Natural killer cell (primary cell): ENCODE results near the gene INAFM2. TPM values are rescaled to one million over a fixed set of nuclear protein-coding genes. Genes with fewer than 3 reads are reported as not detected.

Experiments used
- ATAC-seq, 3 donors: fragments of 150-1000 bp in 2 of 3; fragments of 200-7000 bp in 1 of 3; cut with Tn5 transposase; 1 replicate in 1 of 3; 2 replicates in 2 of 3; pipeline ENCODE4 v1.10.0; 2021; ENCODE audit warnings: mild to moderate bottlenecking in 2 of 3, moderate library complexity in 2 of 3
- DNase-seq, 2 donors: peaks; one replicate each; pipeline versions ENCODE4 v3.0.0 to v3.0.0-alpha.2; 2013 to 2021; ENCODE audit warnings: mixed read lengths in 1 of 2
- H3K27ac ChIP-seq: one replicate; pipeline ENCODE4 v1.5.1; 2013; ENCODE audit warnings: mild to moderate bottlenecking, low read length
- H3K27me3 ChIP-seq: one replicate; pipeline ENCODE4 v1.6.1; 2013; ENCODE audit warnings: low read length; ENCODE audit not compliant: control insufficient read depth, insufficient read depth
- H3K36me3 ChIP-seq: one replicate; pipeline ENCODE4 v1.6.1; 2013; ENCODE audit warnings: low read length; ENCODE audit not compliant: control insufficient read depth, insufficient read depth
- H3K4me1 ChIP-seq: one replicate; pipeline ENCODE4 v1.6.1; 2013; ENCODE audit warnings: low read length; ENCODE audit not compliant: control insufficient read depth, insufficient read depth
- H3K4me3 ChIP-seq: one replicate; pipeline ENCODE4 v1.5.1; 2013; ENCODE audit warnings: low read length
- H3K9me3 ChIP-seq: one replicate; pipeline ENCODE4 v1.6.1; 2013; ENCODE audit warnings: low read length; ENCODE audit not compliant: control insufficient read depth, insufficient read depth
- H3K27ac Mint-ChIP-seq, 2 donors: one replicate each; pipeline ENCODE4 v1.8.0; 2022; ENCODE audit warnings: mild to moderate bottlenecking in 2 of 2, mixed read lengths in 2 of 2, moderate library complexity in 1 of 2
- H3K27me3 Mint-ChIP-seq, 2 donors: one replicate each; pipeline ENCODE4 v1.8.0; 2022; ENCODE audit warnings: low read depth in 2 of 2, mixed read lengths in 2 of 2
- H3K36me3 Mint-ChIP-seq: one replicate; pipeline ENCODE4 v1.8.0; 2022; ENCODE audit warnings: mixed read lengths
- H3K4me1 Mint-ChIP-seq, 2 donors: one replicate each; pipeline ENCODE4 v1.8.0; 2022; ENCODE audit warnings: mixed read lengths in 2 of 2
- H3K4me3 Mint-ChIP-seq: one replicate; pipeline ENCODE4 v1.8.0; 2022; ENCODE audit warnings: mild to moderate bottlenecking, moderate library complexity, mixed read lengths
- H3K9me3 Mint-ChIP-seq, 2 donors: one replicate each; pipeline ENCODE4 v1.8.0; 2022; ENCODE audit warnings: mixed read lengths in 2 of 2
- CTCF ChIP-seq: fragments of 200-600 bp; IDR thresholded peaks from one replicate; pipeline ENCODE4 v1.8.0; 2022; ENCODE audit warnings: antibody characterized with exemption
- WGBS: methylation state at CpG from one replicate; pipeline ENCODE4 v1.1.7; 2013; ENCODE audit warnings: missing lambda C conversion rate; ENCODE audit not compliant: insufficient coverage; 5-methylcytosine and 5-hydroxymethylcytosine counted together
- intact Hi-C: fragments of 100-400 bp; cut with micrococcal nuclease; formaldehyde crosslinking; loops from one replicate; pipeline ENCODE4 v1.14.2; 2022
- total RNA-seq, 4 donors: library from RNA; stranded (reverse); fragments of 120-200 nt in 1 of 4; gene quantifications; one replicate each; pipeline versions ENCODE4 v1.2.3 to v1.2.4, GENCODE V29; 2013 to 2022

INAFM2 gene
- total RNA-seq, 3 donors from 2014 or later (not counting 1 experiment from before 2014, with no cell fraction given): 14.0 to 21.7 (median 15.1) TPM

- peaks cover 11 to 29% of the 10 kb centered on the region in 2 donors for H3K27me3 Mint-ChIP-seq
- peak; percentile 73 to 82 for DNase-seq
- no peaks in the 10 kb centered on the region for H3K36me3 ChIP-seq
- H3K4me3 Mint-ChIP-seq: no peak overlapping the region
- H3K4me1 Mint-ChIP-seq: peaks cover 0 to 13% of the 10 kb centered on the region in 2 donors
- peaks cover 19% of the 10 kb centered on the region for H3K27me3 ChIP-seq
- no peak overlapping the region for H3K27ac Mint-ChIP-seq
- no peak overlapping the region for H3K27ac ChIP-seq
- no peak overlapping the region for H3K4me3 ChIP-seq
- intact Hi-C loops: loop anchor here (1.0 to 5.0 kb wide), 4 partner anchors 31 to 492 kb away; no protein-coding TSS in a partner anchor
- peak; percentile 49 to 53 (median 52) for ATAC-seq
- no peaks in the 10 kb centered on the region for H3K9me3 Mint-ChIP-seq
- peak; percentile 100 for TF ChIP-seq CTCF
- H3K36me3 Mint-ChIP-seq: no peaks in the 10 kb centered on the region
- peaks cover 40% of the 10 kb centered on the region for H3K4me1 ChIP-seq
- 47% methylated on average over 40 of the region's 40 CpGs for WGBS
- H3K9me3 ChIP-seq: no peaks in the 10 kb centered on the region
Observed at GRCh38 chr15:40279437-40280141, 43.9 kb upstream of the INAFM2 start.

GRCh38 chr15:40280260-40281056 is 43.0 kb upstream of the INAFM2 start:
- H3K4me1 ChIP-seq: peaks cover 38% of the 10 kb centered on the region
- no peak for DNase-seq
- no peaks in the 10 kb centered on the region for H3K9me3 Mint-ChIP-seq
- WGBS: 94% methylated on average over 29 of the region's 30 CpGs
- H3K4me3 Mint-ChIP-seq: peak overlapping the region; percentile 75
- no peak overlapping the region for H3K27ac ChIP-seq
- no peak overlapping the region for H3K27ac Mint-ChIP-seq
- H3K27me3 ChIP-seq: peaks cover 19% of the 10 kb centered on the region
- peaks cover 11 to 29% of the 10 kb centered on the region in 2 donors for H3K27me3 Mint-ChIP-seq
- no peaks in the 10 kb centered on the region for H3K36me3 ChIP-seq
- no peak for ATAC-seq
- intact Hi-C loops: no loop called here
- H3K9me3 ChIP-seq: no peaks in the 10 kb centered on the region
- H3K36me3 Mint-ChIP-seq: no peaks in the 10 kb centered on the region
- peaks cover 0 to 10% of the 10 kb centered on the region in 2 donors for H3K4me1 Mint-ChIP-seq
- H3K4me3 ChIP-seq: no peak overlapping the region
- no peak for TF ChIP-seq CTCF

- intact Hi-C loops: no loop called here
- peaks cover 11 to 29% of the 10 kb centered on the region in 2 donors for H3K27me3 Mint-ChIP-seq
- no peak overlapping the region for H3K27ac Mint-ChIP-seq
- DNase-seq: no peak
- no peak for TF ChIP-seq CTCF
- H3K36me3 Mint-ChIP-seq: no peaks in the 10 kb centered on the region
- H3K4me1 ChIP-seq: peaks cover 33% of the 10 kb centered on the region
- no peak for ATAC-seq
- peaks cover 0 to 10% of the 10 kb centered on the region in 2 donors for H3K4me1 Mint-ChIP-seq
- no peaks in the 10 kb centered on the region for H3K36me3 ChIP-seq
- no peak overlapping the region for H3K27ac ChIP-seq
- WGBS: 92% methylated on average over 43 of the region's 43 CpGs
- H3K4me3 ChIP-seq: no peak overlapping the region
- peaks cover 19% of the 10 kb centered on the region for H3K27me3 ChIP-seq
- H3K9me3 ChIP-seq: no peaks in the 10 kb centered on the region
- H3K9me3 Mint-ChIP-seq: no peaks in the 10 kb centered on the region
- H3K4me3 Mint-ChIP-seq: peak overlapping the region; percentile 75
Observed at GRCh38 chr15:40281057-40281800, 42.3 kb upstream of the INAFM2 start.
